Measurements from ENCODE around the gene MARK2.

Gene MARK2

GRCh38 chr11:63917692-63918506, 79.0 kb downstream of the MARK2 start:
- DNase-seq (ENCODE audit: low read depth) = no peak
- H3K4me3 ChIP-seq (ENCODE audit: low read depth, low read length) = peak overlapping the region; percentile 71

- H3K4me3 ChIP-seq (ENCODE audit: low read depth, low read length) = no peak overlapping the region
- DNase-seq (ENCODE audit: low read depth) = no peak
These were observed 79.7 kb downstream of the MARK2 start for GRCh38 chr11:63918507-63919191.

DNA sequence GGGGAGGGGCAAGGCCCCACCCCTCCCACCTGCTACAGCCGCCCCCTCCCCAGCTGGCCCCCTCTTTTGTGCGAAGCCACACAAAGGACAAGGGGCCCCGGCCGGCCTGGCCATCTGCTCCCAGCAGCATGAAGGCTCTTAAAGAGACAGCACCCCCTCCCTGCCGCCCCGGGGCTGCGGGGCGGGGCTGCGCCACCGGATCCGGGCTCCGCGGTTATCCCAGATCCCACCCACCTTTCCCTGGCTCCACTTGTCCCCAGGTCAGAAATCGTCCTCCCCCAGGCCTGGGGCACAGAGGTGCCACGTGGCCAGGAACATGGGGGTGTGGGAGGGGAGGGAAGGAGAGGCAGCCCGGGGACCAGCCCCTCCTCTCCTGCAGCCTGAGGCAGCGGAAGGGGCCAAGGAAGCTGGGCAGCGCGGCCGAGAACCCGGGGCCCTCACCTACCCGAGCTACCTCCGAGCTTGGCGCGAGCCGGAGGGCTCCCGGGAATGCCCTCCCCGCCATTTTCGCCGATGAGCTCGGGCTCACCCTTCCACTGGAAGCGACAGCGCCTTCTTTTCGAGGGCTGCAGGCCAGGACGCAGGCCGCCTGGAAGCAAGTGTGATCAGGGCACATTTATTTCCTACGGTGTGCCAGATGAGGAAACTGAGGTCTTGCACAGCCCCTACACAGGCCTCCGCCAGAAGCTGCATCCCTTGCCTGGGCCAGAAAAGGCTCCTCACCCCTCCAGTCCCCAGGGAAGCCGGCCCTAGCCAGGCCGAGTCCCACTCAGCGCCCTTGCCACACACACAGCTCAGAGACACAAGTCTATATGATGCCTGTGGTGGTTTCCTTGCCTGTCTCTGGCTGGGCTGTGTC, 80.6 kb downstream of the MARK2 start:
- DNase-seq (ENCODE audit: low read depth) = no peak
- peak overlapping the region; percentile 27 for H3K4me3 ChIP-seq (ENCODE audit: low read depth, low read length)

DNA sequence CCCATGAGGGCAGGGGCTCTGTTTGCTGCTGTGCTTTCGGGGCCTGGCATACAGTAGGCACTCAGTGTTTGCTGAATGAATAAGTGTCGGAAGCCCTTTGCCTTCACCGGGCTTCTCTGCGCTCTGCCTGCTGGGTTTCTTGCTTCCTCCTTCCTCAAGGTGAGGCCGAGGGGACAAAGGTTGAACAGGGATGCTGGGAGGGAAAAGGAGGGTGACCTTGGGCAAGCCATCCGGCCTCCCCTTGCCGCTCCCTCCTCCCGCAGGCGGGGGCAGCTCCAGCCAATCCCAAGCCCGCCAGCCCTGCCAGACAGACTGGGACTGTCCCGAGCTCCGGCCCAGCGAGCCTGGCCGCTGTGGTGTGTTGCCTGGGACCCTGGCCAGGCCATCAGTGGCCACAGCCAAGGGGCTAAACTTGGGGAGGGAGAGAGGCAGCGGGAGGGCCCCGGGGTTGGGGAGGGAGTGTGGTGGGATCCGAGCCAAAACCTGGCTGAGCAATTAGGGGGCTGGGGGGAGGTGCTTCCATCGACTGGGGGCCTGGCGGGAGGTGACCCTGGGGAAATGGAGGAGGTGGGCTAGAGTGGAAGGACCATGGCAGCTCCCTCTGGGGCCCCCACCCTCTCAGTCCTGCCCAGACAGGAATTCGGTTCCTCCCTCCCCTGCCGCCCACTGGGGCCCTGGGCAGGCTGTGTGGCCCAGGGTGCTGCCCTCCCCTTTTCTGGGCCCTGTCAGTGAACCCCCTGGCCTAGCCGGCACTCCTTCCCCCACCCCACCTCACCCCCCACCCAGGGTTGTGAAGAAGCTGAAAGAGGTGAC, 81.4 kb downstream of the MARK2 start:
- no peak overlapping the region for H3K4me3 ChIP-seq (ENCODE audit: low read depth, low read length)
- no peak for DNase-seq (ENCODE audit: low read depth)

DNA sequence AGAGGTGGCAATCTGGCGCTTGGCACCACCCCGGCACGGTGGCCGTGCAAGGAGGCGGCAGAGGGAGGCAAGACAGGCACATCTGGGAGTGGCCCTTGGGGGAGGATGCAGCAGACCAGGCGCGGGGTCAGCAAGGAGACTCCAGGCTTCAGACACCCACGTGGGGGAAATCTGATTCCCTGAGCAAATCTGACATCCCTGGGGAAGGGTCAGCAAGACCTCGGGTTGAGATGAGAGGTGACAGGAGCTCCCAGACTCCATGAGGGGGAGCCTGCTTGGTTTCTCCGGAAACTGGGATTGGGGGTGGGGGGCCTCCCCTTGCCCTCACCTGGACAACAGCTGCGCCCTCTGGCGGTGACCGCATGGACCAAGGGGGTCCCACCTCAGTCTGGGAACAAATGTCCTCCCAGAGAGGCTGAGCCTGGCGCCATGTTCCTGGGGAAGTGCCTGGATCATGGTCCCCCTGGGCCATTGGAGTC, 82.1 kb downstream of the MARK2 start:
- no peak for DNase-seq (ENCODE audit: low read depth)
- H3K4me3 ChIP-seq (ENCODE audit: low read depth, low read length) = no peak overlapping the region

- no peak for DNase-seq (ENCODE audit: low read depth)
- no peak overlapping the region for H3K4me3 ChIP-seq (ENCODE audit: low read depth, low read length)
These were observed 83.8 kb downstream of the MARK2 start for GRCh38 chr11:63922673-63923192.

- no peak for DNase-seq (ENCODE audit: low read depth)
- H3K4me3 ChIP-seq (ENCODE audit: low read depth, low read length) = no peak overlapping the region
These were observed 84.4 kb downstream of the MARK2 start for GRCh38 chr11:63923319-63923718.

DNA sequence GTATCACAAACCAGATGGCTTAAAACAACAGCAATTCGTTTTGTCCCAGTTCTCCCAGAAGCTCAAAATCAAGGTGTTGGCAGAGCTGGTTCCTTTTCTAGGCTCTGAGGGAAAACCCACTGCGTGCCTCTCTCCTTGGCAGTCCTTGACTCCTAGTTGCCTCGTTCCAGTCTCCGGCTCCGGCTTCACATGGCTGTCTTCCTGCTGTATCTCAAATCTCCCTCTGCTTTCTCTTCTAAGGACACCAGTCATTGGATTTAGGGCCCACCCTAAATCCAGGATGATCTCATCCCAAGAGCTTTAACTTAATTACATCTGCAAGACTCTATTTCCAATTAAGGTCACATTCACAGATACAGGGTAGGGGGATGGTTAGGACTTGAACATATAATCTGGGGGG, 90.7 kb downstream of the MARK2 start:
- DNase-seq (ENCODE audit: low read depth) = no peak
- H3K4me3 ChIP-seq (ENCODE audit: low read depth, low read length) = no peak overlapping the region

- no peak for DNase-seq (ENCODE audit: low read depth)
These were observed 92.1 kb downstream of the MARK2 start for GRCh38 chr11:63931045-63931444.

DNA sequence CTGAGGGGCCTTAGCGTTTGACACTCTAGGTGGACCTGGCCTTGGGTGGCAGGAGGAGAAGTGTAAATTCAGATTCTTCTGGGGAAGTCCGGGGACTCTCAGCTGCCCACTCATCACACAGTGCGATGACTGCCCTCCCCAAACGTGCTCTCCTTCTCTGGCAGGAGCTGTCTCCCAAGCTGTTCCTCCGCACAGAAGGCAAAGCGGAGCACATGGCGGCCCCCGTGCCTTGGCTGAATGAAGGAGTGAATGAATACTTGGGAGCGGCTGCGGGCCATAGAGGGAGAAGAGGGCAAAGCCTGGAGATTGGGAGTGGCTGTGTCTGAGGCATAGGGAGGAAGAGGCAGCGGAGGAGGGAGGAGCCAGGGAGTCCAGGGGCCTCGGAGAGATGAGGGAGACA, 93.0 kb downstream of the MARK2 start:
- DNase-seq (ENCODE audit: low read depth) = no peak
- no peak overlapping the region for H3K4me3 ChIP-seq (ENCODE audit: low read depth, low read length)

More at GRCh38 chr11:63931045-63931444, 92.1 kb downstream of the MARK2 start:
- H3K4me3 ChIP-seq (ENCODE audit: low read depth, low read length) = no peak overlapping the region

- no peak for DNase-seq (ENCODE audit: low read depth)
- H3K4me3 ChIP-seq (ENCODE audit: low read depth, low read length) = no peak overlapping the region
These were observed 94.5 kb downstream of the MARK2 start for GRCh38 chr11:63933459-63933858.

- no peak for DNase-seq (ENCODE audit: low read depth)
- H3K4me3 ChIP-seq (ENCODE audit: low read depth, low read length) = peak overlapping the region; percentile 76
These were observed 99.0 kb downstream of the MARK2 start for GRCh38 chr11:63937713-63938478.

- DNase-seq (ENCODE audit: low read depth) = peak; percentile 83
- peak within 1 kb of the TSS; percentile 76 for H3K4me3 ChIP-seq (ENCODE audit: low read depth, low read length)
These were observed 99.8 kb downstream of the MARK2 start, which contains the start of gene NAA40 for GRCh38 chr11:63938479-63939396. TSS of gene NAA40 (plus strand) at chr11:63939002. CDS start at chr11:63939097, 95 bp downstream.

- no peak for DNase-seq (ENCODE audit: low read depth)
- peak overlapping the region; percentile 76 for H3K4me3 ChIP-seq (ENCODE audit: low read depth, low read length)
These were observed 100.5 kb downstream of the MARK2 start for GRCh38 chr11:63939397-63939891.

GRCh38 chr11:63940786-63941185, 101.9 kb downstream of the MARK2 start:
- no peak for DNase-seq (ENCODE audit: low read depth)
- H3K4me3 ChIP-seq (ENCODE audit: low read depth, low read length) = no peak overlapping the region

GRCh38 chr11:63941901-63942300, 103.0 kb downstream of the MARK2 start:
- no peak overlapping the region for H3K4me3 ChIP-seq (ENCODE audit: low read depth, low read length)
- no peak for DNase-seq (ENCODE audit: low read depth)

- DNase-seq (ENCODE audit: low read depth) = no peak
These were observed 103.9 kb downstream of the MARK2 start for GRCh38 chr11:63942803-63943202.

More at GRCh38 chr11:63942803-63943202, 103.9 kb downstream of the MARK2 start:
- H3K4me3 ChIP-seq (ENCODE audit: low read depth, low read length) = no peak overlapping the region

Data from skeletal muscle cell (primary cell).